BLaER1 treated with 17β-estradiol and CSF1 and Interleukin-3, amounts not matched to agents 10 nM and 100 nM (cell line): ENCODE results near the gene PNMA6E.
"Not testable (repeated sequence)": the region's sequence is repeated elsewhere in the genome, so short reads cannot be mapped to it uniquely, and the experiment has no call there.

ENCODE experiments used
- H3K27ac ChIP-seq, 11 experiments: shearing (Covaris generic); formaldehyde crosslinking; 2 replicates each; pipeline ENCODE4 v1.8.1; 2022
- H3K27me3 ChIP-seq, 11 experiments: shearing (Covaris generic); formaldehyde crosslinking; 2 replicates each; pipeline ENCODE4 v1.8.1; 2022
- H3K36me3 ChIP-seq, 11 experiments: shearing (Covaris generic); formaldehyde crosslinking; 2 replicates each; pipeline ENCODE4 v1.8.1; 2022
- H3K4me1 ChIP-seq, 10 experiments: shearing (Covaris generic); formaldehyde crosslinking; 2 replicates each; pipeline ENCODE4 v1.8.1; 2022
- H3K4me2 ChIP-seq, 11 experiments: shearing (Covaris generic); formaldehyde crosslinking; 2 replicates each; pipeline ENCODE4 v1.8.1; 2022
- H3K4me3 ChIP-seq, 10 experiments: shearing (Covaris generic); formaldehyde crosslinking; 2 replicates each; pipeline ENCODE4 v1.8.1; 2022
- H3K9ac ChIP-seq, 11 experiments: shearing (Covaris generic); formaldehyde crosslinking; 2 replicates each; pipeline ENCODE4 v1.8.1; 2022
- H3K9me3 ChIP-seq, 11 experiments: shearing (Covaris generic); formaldehyde crosslinking; replicated peaks in 1 of 11; 2 replicates each; pipeline ENCODE4 v1.8.1; 2022
- H4K20me1 ChIP-seq, 11 experiments: shearing (Covaris generic); formaldehyde crosslinking; 2 replicates each; pipeline ENCODE4 v1.8.1; 2022
- Cebpa-rat ChIP-seq, 11 experiments: shearing (Covaris generic); IDR thresholded peaks; 2 replicates each; pipeline ENCODE4 v1.8.1; 2022

The PNMA6E gene

GRCh38 chrX:153387987-153388721 lies 13.0 kb downstream of the PNMA6E start:
- H3K4me3 ChIP-seq, result no peak overlapping the region
- H3K9me3 ChIP-seq, result peaks cover 27 to 55% (median 43%) of the 10 kb centered on the region in 11 experiments; a peak in 21 of 22 replicates
- peaks cover 0 to 37% (median 11%) of the 10 kb centered on the region in 11 experiments; a peak in 13 of 22 replicates for H3K27me3 ChIP-seq
- no peak overlapping the region for H3K27ac ChIP-seq
- H3K36me3 ChIP-seq, result no peaks in the 10 kb centered on the region
- no peaks in the 10 kb centered on the region for H3K4me1 ChIP-seq
- no peak overlapping the region for H3K9ac ChIP-seq
- H3K4me2 ChIP-seq, result no peak overlapping the region
- TF ChIP-seq Cebpa-rat (IDR thresholded peaks at IDR 0.05), result no peak
- H4K20me1 ChIP-seq, result peaks cover 0 to 12% (median 0%) of the 10 kb centered on the region in 11 experiments; a peak in 2 of 22 replicates

GRCh38 chrX:153387345-153387744 lies 13.8 kb downstream of the PNMA6E start:
- H3K9me3 ChIP-seq, result peaks cover 23 to 55% (median 44%) of the 10 kb centered on the region in 11 experiments
- H4K20me1 ChIP-seq, result peaks cover 0 to 12% (median 0%) of the 10 kb centered on the region in 11 experiments; a peak in 2 of 22 replicates
- TF ChIP-seq Cebpa-rat (IDR thresholded peaks at IDR 0.05), result no peak
- no peak overlapping the region for H3K4me2 ChIP-seq
- H3K9ac ChIP-seq, result no peak overlapping the region
- peaks cover 0 to under 1% (median 0%) of the 10 kb centered on the region in 10 experiments; a peak in 2 of 20 replicates for H3K4me1 ChIP-seq
- no peak overlapping the region for H3K4me3 ChIP-seq
- H3K36me3 ChIP-seq, result no peaks in the 10 kb centered on the region
- no peak overlapping the region for H3K27ac ChIP-seq
- peaks cover 0 to 36% (median 11%) of the 10 kb centered on the region in 11 experiments; a peak in 13 of 22 replicates for H3K27me3 ChIP-seq

GRCh38 chrX:153386097-153386496 lies 15.1 kb downstream of the PNMA6E start:
- Histone ChIP-seq H3K4me2 (no peak overlapping the region), H3K27ac (no peak overlapping the region), H3K27me3 (peaks cover 0 to 40% (median 15%) of the 10 kb centered on the region in 11 experiments; a peak in 15 of 22 replicates), H3K9me3 (peaks cover 19 to 43% (median 32%) of the 10 kb centered on the region in 11 experiments; a peak in 21 of 22 replicates), H4K20me1 (peaks cover 0 to 12% (median 0%) of the 10 kb centered on the region in 11 experiments; a peak in 2 of 22 replicates), H3K4me1 (peaks cover 0 to 6% (median 2%) of the 10 kb centered on the region in 10 experiments; a peak in 4 of 20 replicates), H3K36me3 (no peaks in the 10 kb centered on the region), H3K9ac (no peak overlapping the region), H3K4me3 (no peak overlapping the region)
- TF ChIP-seq Cebpa-rat (IDR thresholded peaks at IDR 0.05), result no peak

GRCh38 chrX:153384973-153385372 lies 16.2 kb downstream of the PNMA6E start:
- H3K4me1 ChIP-seq, H3K9ac ChIP-seq, H3K36me3 ChIP-seq, H3K27ac ChIP-seq, H3K4me2 ChIP-seq, H3K4me3 ChIP-seq: not testable (repeated sequence)
- H4K20me1 ChIP-seq, result peaks cover 0 to 12% (median 0%) of the 10 kb centered on the region in 11 experiments; a peak in 3 of 22 replicates
- peaks cover 14 to 32% (median 21%) of the 10 kb centered on the region in 11 experiments; a peak in 21 of 22 replicates for H3K9me3 ChIP-seq
- H3K27me3 ChIP-seq, result peaks cover 0 to 51% (median 24%) of the 10 kb centered on the region in 11 experiments; a peak in 19 of 22 replicates

GRCh38 chrX:153384390-153384789 lies 16.8 kb downstream of the PNMA6E start:
- Histone ChIP-seq H3K9me3 (peaks cover 12 to 26% (median 19%) of the 10 kb centered on the region in 11 experiments; a peak in 21 of 22 replicates), H4K20me1 (peaks cover 0 to 12% (median 0%) of the 10 kb centered on the region in 11 experiments; a peak in 3 of 22 replicates), H3K9ac (no peak overlapping the region), H3K36me3 (no peaks in the 10 kb centered on the region), H3K27ac (no peak overlapping the region), H3K4me2 (no peak overlapping the region), H3K27me3 (peaks cover 0 to 57% (median 30%) of the 10 kb centered on the region in 11 experiments; a peak in 20 of 22 replicates), H3K4me3 (no peak overlapping the region), H3K4me1 (peaks cover 0 to 7% (median 2%) of the 10 kb centered on the region in 10 experiments; a peak in 4 of 20 replicates)
- TF ChIP-seq Cebpa-rat (IDR thresholded peaks at IDR 0.05), result no peak

- Histone ChIP-seq H3K9ac (peak overlapping the region in 1 of 11 experiments; percentile 0; a peak in 1 of 22 replicates), H3K27ac (peak overlapping the region in 1 of 11 experiments; percentile 56; a peak in 1 of 22 replicates), H3K36me3 (no peaks in the 10 kb centered on the region), H4K20me1 (peaks cover 0 to 10% (median 0%) of the 10 kb centered on the region in 11 experiments; a peak in 3 of 22 replicates), H3K4me3 (no peak overlapping the region), H3K27me3 (peaks cover 14 to 65% (median 46%) of the 10 kb centered on the region in 11 experiments), H3K9me3 (peaks cover 12 to 30% (median 20%) of the 10 kb centered on the region in 11 experiments; a peak in 21 of 22 replicates), H3K4me1 (peaks cover 0 to 7% (median 2%) of the 10 kb centered on the region in 10 experiments; a peak in 4 of 20 replicates), H3K4me2 (no peak overlapping the region)
- TF ChIP-seq Cebpa-rat (IDR thresholded peaks at IDR 0.05), result no peak
Observed at GRCh38 chrX:153382563-153383482, 18.3 kb downstream of the PNMA6E start.

GRCh38 chrX:153381684-153382532 lies 19.2 kb downstream of the PNMA6E start:
- peaks cover 0 to 7% (median 2%) of the 10 kb centered on the region in 10 experiments; a peak in 4 of 20 replicates for H3K4me1 ChIP-seq
- peaks cover 12 to 36% (median 20%) of the 10 kb centered on the region in 11 experiments; a peak in 21 of 22 replicates for H3K9me3 ChIP-seq
- peak overlapping the region in 1 of 11 experiments; percentile 7; a peak in 1 of 22 replicates for H3K9ac ChIP-seq
- peaks cover 18 to 66% (median 55%) of the 10 kb centered on the region in 11 experiments for H3K27me3 ChIP-seq
- no peaks in the 10 kb centered on the region for H3K36me3 ChIP-seq
- peak overlapping the region in 3 of 11 experiments; percentile 4 to 33 (median 27); a peak in 3 of 22 replicates for H3K4me2 ChIP-seq
- H3K4me3 ChIP-seq, result no peak overlapping the region
- peaks cover 0 to 10% (median 0%) of the 10 kb centered on the region in 11 experiments; a peak in 2 of 22 replicates for H4K20me1 ChIP-seq
- TF ChIP-seq Cebpa-rat (IDR thresholded peaks at IDR 0.05), result no peak
- H3K27ac ChIP-seq, result peak overlapping the region in 3 of 11 experiments; percentile 4 to 56 (median 47); a peak in 5 of 22 replicates
